GM19372 (cell line): Measurements from ENCODE around the gene HOTAIR.

ENCODE experiments used
- ATAC-seq: cut with Tn5 transposase; IDR thresholded peaks from one replicate; pipeline ENCODE4 v1.9.1; 2021; ENCODE audit warnings: mild to moderate bottlenecking, low read depth, moderate library complexity; ENCODE audit not compliant: unreplicated experiment

Gene HOTAIR

DNA sequence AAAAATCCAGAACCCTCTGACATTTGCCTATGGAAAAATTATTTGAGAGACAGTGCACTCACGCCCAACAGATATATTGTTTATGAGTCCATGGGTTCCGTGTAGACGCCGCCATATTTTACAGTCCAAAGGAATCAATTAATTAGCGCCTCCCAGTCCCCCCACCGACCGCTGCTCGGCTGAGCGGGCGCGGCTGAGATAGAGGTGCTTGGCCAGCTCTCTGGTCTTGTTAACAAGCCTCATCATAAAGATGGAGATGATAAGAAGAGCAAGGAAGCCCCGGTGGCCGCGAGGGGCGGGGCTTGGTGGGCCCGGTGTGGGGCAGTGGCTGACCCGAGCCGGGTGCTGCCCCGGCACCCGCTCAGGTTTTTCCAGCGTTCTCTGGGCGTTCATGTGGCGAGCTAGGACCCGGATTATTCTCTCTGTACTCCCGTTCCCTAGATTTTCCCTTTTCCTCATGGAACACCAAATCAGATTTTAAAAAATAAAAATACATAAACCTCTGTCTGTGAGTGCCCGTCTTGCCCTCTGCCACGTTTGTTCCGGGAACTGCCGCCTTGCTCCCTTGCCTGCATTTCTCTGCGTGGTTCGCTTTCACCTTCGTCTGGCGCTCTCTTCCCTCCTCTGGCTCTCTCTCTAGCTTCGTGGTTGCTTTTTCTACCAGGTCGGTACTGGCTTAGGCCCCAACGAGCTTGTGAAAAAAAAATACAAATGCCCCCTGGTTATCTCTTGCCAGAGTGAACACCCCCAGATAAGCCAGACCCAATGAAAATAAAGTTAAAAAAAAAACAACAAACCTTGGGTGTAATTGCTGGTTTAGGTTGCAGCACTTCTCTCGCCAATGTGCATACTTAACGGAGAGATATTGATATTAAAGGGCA is 11.1 kb downstream of the HOTAIR start:
- no peak for ATAC-seq

DNA sequence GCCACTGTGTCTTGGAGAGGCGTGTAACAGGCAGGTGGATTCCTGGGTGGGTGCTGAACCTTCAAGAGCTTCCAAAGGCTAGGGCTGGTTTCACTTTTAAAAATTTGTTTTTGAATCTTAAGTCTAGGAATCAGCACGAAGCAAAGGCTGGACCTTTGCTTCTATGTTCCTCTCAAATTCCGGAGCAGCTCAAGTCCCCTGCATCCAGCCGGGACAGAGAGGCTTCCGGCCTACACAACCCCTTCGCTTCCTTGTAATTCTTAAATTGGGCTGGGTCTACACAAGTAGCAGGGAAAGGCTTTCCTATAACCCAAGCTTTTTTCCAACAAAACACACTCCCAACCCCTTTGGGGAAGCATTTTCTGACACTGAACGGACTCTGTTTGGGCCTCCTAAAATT is 11.7 kb downstream of the HOTAIR start:
- no peak for ATAC-seq

DNA sequence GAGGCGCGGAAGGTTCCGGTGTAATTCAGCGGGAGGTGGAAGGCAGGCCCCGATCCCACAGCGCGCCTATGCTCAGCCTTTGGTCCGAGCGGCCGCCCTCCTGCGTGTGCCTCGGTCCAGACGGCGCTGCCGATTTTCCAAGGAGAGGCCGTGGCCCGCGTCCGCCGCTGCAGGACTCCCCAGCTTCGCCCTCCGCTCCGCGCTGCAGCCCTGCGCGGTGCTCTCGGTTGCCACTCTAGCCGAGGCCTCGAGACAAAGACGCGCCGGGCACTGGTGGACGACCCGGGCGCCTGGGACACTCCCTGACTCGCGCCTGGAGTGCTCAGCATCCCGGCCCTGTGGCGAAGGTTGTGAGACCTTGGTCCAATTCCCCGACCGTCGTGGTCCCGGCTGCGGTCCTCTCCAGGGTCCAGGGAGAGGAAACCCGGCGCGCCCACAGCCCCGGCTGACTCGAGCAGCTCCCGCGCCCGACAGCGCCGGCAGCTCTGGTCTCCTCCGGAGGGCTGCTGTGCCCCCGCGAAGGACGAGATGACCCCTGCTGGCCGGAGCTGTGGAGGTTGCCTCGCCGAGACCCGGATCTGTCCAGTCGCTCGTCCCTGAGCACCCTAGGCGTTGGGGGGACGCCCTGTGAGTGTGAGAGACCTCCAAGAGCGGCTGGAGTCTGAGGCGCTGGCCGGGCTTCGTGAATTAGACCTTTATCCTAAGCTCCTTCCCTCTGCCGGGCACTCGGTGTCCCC is 13.6 kb downstream of the HOTAIR start:
- no peak for ATAC-seq

- ATAC-seq, result no peak
Measured at GRCh38 chr12:53960187-53961024, 14.3 kb downstream of the HOTAIR start.

DNA sequence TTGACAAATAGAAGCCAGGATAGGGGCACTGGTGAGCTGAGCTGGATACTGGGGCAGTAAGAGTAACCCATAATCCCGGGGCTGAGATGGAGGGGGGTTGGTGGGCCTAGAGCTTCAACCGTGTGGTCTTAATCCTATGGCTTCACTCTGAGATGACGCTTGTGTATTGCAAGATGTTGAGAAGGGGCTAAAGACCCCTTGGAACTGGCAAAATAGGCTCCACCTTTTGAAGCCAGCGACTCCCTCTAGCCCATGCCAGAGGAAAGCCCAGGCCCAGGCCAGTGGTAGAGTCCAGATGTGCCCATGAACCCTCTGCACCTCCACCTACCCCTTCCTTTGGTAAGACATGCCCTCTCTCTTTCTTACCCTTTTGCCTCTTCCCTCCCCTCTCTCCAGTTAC is 15.4 kb downstream of the HOTAIR start:
- ATAC-seq, result no peak

- no peak for ATAC-seq
Measured at GRCh38 chr12:53958128-53958527, 16.6 kb downstream of the HOTAIR start.

DNA sequence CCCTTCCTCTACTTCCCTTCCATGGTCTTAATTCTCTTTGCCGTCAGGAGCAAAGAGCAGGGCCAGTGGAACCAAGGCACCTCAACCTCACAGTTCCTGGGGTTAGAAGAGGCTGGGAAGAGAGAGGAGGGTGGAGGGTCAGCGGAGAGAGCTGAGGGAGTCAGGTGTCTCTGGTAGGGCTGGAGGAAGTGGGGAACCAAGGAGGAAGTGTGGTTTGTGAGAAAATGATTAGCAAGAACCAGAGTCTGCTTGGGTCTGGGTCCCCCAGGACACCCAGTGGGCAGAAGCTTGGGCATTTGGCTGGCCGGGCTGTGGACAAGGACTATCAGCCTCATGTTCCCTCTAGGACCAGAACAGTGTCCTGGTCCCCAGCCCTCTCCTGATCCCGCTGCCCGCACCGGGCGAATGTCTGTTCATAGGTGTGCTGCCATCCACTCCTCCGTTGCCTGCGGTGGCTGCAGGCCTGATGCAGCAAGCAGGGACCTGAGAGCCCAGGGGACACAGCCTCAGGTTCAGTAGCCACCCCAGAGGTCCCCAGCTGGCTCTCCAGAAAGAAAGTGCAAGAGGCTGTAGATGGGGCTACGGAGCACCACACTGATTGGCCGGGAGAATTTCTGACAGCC is 17.7 kb downstream of the HOTAIR start:
- ATAC-seq, result no peak

- ATAC-seq, result no peak
Measured at GRCh38 chr12:53956251-53956887, 18.4 kb downstream of the HOTAIR start.

GRCh38 chr12:53955776-53956250 is 18.9 kb downstream of the HOTAIR start:
- ATAC-seq, result no peak

DNA sequence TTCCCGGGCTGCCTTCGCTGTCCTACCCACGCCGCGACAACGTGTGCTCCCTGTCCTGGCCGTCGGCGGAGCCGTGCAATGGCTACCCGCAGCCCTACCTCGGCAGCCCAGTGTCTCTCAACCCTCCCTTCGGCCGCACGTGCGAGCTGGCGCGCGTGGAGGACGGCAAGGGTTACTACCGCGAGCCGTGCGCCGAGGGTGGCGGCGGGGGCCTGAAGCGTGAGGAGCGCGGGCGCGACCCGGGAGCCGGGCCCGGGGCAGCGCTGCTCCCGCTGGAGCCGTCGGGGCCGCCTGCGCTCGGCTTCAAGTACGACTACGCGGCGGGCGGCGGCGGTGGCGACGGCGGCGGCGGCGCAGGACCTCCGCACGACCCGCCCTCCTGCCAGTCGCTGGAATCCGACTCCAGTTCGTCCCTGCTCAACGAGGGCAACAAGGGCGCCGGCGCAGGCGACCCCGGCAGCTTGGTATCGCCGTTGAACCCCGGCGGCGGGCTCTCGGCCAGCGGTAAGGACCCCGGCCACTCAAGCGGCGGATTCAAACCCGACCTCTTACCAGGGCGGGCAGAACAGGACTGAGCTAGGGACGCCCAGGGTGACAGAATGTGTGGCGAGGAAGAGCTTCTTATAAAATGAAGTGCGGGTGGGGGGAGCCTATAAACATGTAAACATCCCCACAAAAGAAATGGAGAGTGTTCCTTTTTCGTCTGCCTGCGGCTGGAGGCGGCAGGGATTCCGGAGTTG is 19.5 kb downstream of the HOTAIR start:
- ATAC-seq, result no peak

DNA sequence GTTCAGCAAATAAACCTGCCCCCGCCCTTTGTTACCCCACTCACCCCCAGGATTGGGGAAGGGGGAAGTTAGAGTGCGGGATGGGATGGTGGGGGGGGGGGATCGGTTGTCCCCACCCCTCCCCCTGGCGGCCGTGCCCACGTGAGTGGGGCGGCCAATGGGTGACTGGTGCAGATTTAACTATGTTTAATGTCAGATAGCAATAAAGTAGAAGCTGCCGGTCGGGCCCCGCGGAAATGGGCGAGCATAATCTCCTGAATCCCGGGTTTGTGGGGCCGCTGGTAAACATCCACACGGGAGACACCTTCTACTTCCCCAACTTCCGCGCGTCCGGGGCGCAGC is 20.1 kb downstream of the HOTAIR start, which contains the start of gene HOXC12:
Gene HOXC12 (plus strand): TSS at position 210 of the 342 bp plus-strand sequence. CDS start 27 bp downstream, at position 237.
- ATAC-seq, result no peak

- no peak for ATAC-seq
Measured at GRCh38 chr12:53953831-53954693, 20.7 kb downstream of the HOTAIR start.

DNA sequence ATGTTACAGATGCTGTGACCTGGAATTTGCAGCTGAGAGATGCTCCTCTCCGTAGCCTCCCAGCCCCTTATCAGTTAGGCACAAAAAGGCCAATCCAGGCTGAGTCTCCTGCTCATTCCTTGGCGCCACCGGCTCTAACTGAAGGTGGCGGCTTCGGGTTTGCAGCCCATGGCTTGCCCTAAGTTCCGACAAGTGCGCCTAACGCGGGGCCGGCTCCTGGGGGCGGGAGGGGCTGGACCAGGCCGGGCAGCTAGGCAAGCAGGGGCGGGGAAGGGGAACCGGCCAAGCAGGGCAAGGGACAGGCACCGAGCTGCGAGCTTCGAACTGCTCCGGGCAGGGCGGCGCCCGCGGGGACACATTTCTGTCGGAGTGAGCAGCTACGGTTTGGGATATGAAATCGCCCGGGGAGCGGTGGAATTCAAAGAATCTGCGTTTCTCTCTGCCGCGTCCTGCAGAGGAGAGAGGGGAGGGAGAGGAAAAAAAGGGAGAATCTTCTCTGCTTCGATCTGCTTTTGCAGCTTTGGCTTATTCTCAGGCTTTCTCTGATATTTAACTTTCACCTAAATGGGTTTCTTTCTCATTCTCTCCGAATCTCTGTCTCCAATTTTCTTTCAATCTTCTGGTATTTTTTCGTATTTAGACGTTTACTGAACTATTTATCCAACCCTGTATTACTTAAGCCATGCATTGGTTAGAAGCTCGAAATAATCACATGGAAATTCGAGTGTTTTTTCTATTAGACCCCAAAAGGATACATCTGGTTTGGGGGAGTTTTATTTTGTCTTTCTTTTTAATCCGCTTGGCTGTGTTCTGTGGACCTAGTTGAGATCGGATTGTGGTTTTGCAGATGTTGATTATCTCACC is 21.7 kb downstream of the HOTAIR start:
- ATAC-seq, result no peak

DNA sequence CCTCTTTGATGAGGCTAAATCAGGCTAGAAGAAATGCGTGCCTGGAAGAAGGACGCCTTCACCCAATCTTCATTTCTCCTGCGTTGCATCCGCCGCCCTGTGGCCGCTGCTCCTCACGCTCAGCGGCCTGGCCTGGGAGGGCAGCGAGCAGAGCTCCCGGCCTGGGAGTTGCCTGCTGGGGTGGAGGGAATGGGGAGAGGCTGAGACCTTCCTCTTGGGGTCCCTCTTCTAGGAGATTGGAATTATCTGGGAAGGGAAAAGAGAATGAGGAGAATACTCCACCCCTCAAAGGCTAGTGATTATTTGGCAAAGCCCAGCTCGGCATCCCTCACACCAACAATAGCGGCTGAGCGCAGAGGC is 22.4 kb downstream of the HOTAIR start:
- no peak for ATAC-seq

DNA sequence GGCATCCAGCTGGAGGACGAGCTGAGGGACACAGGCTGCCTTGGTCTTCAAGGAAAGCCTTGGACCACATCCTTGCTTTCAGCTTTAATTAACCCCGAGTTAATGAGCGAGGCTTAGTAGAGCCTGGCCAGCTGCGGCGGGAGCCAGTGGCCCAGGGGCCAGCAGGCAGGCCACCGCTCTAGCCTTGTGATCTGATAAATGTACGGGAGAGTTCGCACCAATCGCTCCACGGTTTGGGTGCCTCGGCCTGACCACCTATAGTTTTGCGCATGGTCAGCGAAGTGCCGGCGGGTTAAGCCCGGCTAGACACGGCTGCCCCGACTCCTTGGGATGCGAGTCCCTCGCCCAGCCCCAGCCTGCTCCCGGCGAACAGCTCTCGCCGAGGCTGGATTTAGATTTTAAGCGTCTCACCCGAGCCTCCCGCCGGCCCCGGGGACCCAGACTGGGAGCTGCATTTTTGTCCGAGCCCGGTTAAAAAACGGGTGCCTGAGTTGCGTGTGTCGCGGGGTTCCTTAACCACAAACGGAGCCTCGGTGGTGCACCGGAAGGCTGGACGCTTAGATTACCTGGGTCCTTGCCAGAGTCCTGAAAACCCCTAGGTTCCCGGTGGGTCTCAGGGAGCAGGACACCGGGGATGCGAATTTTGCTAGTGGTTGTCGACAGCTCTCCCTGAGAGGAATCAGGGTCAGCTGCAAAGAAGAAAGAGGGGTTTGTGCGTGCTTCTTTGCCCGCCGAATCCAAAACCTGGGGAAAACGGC is 23.0 kb downstream of the HOTAIR start:
- ATAC-seq, result no peak

- ATAC-seq, result no peak
Measured at GRCh38 chr12:53950789-53951576, 23.8 kb downstream of the HOTAIR start.
